ENCODE data around the gene TNC. TPM values are rescaled to one million over a fixed set of nuclear protein-coding genes. Genes with fewer than 3 reads are reported as not detected.
"Not testable (repeated sequence)": the region's sequence is repeated elsewhere in the genome, so short reads cannot be mapped to it uniquely, and the experiment has no call there.

TNC gene
- polyA plus RNA-seq, 4 donors = 368 to 466 (median 447) TPM

GRCh38 chr9:115135821-115136778 is 18.1 kb upstream of the TNC start:
- DNase-seq (ENCODE audit: low read depth in 4 of 4, low spot score in 2 of 4) = no peak

GRCh38 chr9:115134941-115135340 is 17.0 kb upstream of the TNC start:
- DNase-seq (ENCODE audit: low read depth in 4 of 4, low spot score in 2 of 4) = no peak

GRCh38 chr9:115133649-115134048 is 15.7 kb upstream of the TNC start:
- DNase-seq (ENCODE audit: low read depth in 4 of 4, low spot score in 2 of 4) = no peak

GRCh38 chr9:115132648-115133047 is 14.7 kb upstream of the TNC start:
- no peak for DNase-seq (ENCODE audit: low read depth in 4 of 4, low spot score in 2 of 4)

- no peak for DNase-seq (ENCODE audit: low read depth in 4 of 4, low spot score in 2 of 4)
Observed at GRCh38 chr9:115130176-115130575, 12.2 kb upstream of the TNC start.

DNA sequence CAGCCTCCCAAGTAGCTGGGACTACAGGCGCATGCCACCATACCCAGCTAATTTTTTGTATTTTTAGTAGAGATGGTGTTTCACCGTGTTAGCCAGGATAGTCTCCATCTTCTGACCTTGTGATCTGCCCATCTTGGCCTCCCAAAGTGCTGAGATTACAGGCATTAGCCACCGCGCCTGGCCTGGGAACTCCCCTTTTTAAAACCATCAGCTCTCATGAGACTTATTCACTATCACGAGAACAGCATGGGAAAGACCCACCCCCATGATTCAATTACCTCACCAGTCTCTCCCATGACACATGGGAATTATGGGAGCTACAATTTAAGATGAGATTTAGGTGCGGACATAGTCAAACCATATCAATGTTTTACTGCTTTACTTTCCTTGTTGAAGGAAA is 10.8 kb upstream of the TNC start:
- not testable (repeated sequence) for DNase-seq (ENCODE audit: low read depth in 4 of 4, low spot score in 2 of 4)

DNA sequence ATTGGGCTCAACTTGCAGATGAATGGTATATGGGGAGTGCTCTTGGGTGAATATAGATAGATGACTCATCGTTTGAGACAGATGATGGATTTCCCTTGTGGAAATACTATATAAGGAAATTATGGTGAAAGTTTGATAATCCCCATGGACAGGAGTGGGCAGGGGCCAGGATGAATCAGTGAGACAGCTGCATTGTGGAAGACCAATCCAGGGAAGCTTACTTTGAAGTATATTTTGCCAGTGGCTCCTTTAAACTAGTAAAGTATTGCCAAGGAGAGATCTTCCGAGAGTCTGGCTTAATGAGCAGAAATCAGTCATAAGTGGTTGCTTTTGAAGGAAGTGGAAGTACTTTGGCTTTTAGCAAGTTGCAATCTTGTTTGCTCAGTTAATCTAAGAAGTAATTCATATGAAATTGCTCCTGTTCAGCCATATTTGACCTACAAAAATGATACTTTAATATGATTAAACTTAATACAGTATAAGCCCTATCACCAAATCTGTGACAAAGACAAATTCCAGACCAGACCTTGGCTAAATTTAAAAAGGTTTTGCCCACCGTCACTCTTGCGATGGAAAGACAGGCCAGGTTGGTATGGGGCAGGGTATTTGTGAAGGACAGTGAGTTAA is 9.3 kb upstream of the TNC start:
- no peak for DNase-seq (ENCODE audit: low read depth in 4 of 4, low spot score in 2 of 4)

DNA sequence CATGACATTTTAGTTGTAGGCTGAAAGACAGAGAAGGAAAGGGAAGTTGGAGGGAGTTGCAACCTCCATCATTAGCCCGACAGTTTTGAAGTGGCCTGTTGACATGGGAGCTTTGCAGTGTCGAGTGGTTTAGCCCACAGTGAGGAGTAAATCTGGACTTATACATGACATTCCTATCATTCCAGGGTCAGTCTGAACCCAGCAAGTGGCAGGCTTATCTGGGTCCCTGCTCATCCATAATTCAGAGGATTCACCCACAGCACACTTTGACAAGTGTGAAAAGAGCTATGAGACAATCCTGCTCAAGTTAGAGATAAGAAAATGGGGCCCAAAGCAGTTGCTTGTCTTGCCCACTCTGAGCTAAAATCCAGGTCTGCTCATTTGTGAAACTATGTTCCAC is 8.4 kb upstream of the TNC start:
- no peak for DNase-seq (ENCODE audit: low read depth in 4 of 4, low spot score in 2 of 4)

DNA sequence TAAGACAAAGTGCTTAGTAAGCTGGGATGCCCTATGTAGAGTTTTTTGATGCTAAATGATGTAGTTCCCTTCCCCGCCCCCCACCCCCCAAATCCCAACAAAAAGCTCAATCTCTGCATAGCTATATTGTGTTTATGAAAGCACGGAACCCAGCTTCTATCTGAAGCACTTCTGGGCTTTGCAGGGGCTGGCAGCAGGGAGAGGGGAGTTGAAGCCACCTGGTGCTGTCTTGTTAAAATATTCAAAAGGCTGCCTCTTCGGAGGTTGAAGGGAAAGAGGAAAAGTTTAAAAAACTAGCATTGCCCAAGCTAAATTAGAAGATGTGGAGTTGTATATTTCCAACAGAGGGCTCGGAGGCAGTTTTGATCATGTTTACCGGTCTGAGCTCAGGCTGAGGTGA is 5.0 kb upstream of the TNC start:
- DNase-seq (ENCODE audit: low read depth in 4 of 4, low spot score in 2 of 4) = no peak

GRCh38 chr9:115121181-115121580 is 3.2 kb upstream of the TNC start:
- no peak for DNase-seq (ENCODE audit: low read depth in 4 of 4, low spot score in 2 of 4)

DNA sequence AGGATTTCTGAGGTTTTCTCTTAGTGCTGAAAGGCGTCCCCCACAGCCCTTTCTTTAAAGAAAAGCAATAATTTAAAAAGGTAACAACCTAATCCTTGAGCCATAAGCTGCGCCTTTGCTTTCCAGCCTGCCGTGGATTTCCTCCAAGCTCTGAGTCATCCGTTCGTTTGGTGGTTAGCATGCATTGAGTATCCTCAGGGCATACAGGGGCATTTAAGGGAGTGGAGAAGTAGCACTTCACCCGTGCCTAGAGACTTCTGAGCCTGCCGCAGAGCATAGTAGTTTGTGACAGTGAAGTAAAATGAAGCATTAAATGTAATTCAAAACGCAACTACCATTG is 892 bp upstream of the TNC start:
- no peak for DNase-seq (ENCODE audit: low read depth in 4 of 4, low spot score in 2 of 4)

DNA sequence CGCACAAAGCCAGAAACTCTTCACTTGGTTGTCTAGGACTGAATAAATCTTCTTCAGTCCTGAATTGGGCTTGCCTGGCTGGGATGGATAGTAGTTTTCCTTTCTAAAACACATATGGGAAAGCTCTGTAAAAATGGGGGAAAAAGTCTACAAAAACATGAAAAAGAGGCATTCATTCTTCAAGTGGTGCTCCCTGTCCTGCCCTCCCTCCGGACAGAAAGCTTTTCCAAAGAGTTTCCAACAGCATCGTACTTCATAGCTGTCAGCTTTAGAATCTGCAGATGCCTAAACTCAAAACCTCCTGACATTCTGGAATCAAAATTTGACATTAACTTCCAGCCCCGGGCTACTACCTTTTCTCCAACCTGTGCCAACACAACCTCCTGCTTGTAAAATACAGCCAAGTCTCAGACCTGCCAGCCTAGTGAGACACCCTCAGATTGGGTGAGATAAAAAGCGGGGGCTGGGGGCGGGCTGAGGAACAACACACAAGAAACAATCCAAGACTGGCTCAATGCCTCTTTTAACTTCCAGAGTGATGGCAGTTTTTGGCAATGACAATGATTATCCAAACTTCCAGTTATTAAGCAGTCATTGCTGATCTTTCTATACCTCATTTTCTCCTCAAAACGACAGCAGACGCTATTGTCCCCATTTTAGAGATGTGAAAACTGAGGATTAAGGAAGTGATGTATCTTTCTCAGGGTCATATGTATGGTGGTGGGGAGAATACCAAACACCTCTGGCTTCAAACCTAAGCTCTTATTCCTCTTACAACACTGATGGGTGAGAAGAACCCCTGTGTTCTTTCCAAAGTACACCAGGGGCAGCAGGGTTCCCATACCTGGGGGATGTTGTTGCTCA is 1.3 kb downstream of the TNC start:
- no peak for DNase-seq (ENCODE audit: low read depth in 4 of 4, low spot score in 2 of 4)

GRCh38 chr9:115115924-115116323 is 2.0 kb downstream of the TNC start:
- DNase-seq (ENCODE audit: low read depth in 4 of 4, low spot score in 2 of 4) = no peak

GRCh38 chr9:115115117-115115880 is 2.7 kb downstream of the TNC start:
- no peak for DNase-seq (ENCODE audit: low read depth in 4 of 4, low spot score in 2 of 4)

- DNase-seq (ENCODE audit: low read depth in 4 of 4, low spot score in 2 of 4) = no peak
Observed at GRCh38 chr9:115114546-115114945, 3.4 kb downstream of the TNC start.

GRCh38 chr9:115114084-115114483 is 3.9 kb downstream of the TNC start:
- DNase-seq (ENCODE audit: low read depth in 4 of 4, low spot score in 2 of 4) = no peak

DNA sequence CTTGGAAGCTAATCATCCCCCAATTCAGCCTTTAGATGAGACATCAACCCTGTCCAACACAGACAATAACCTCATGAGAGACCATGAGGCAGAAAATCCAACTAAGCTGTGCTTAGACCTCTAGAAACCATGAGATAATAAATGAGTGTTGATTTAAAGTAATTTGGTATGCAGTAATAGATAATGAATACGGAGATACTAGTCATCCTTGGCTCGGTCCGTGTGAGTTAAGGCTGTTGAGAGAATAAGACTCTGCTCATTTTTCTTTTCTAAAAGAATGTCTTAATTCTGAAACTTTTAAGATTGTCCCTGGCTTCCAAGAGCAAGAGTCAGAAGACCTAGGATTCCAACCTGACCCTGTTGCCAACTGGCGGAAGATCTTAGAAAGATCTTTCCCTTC is 6.1 kb downstream of the TNC start:
- no peak for DNase-seq (ENCODE audit: low read depth in 4 of 4, low spot score in 2 of 4)

DNA sequence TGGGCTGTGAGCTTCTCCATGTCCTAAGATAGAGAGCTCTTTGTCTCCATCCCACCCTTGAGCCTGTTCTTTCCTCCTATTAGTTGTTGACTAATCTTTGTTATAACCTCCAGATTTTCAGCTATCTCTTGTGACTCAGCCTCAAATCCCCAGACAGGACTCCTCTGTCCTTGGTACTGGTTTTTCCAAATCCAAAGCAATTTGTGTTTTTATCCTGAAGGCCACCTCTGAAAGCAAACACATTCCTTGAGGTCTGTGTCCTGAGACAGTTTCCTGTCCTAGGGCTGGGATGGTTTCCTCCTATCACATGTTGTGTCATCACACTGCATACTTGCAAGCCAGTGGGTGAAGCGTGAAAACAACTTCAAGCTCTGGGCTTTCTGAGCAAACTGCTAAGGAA is 8.5 kb downstream of the TNC start:
- no peak for DNase-seq (ENCODE audit: low read depth in 4 of 4, low spot score in 2 of 4)

DNA sequence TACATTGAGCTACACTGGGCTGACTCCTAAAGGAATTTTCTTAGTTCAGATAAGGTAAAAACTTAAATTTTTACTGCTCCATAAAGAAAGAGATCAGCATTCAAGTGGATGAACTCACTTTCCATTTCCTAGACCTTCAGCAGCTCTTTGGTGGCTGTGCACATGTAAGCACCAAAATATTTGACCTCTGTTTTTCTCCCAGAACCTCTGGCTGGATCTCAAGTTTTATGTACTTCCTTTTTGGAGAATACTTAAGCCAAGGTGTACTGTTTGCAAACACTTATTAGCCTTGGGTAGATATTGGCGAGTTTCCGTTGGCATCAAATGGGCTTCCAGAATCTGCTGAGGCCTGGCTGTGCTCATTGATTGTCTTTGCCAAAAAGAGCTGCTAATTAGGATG is 10.3 kb downstream of the TNC start:
- no peak for DNase-seq (ENCODE audit: low read depth in 4 of 4, low spot score in 2 of 4)

GRCh38 chr9:115106642-115107041 is 11.3 kb downstream of the TNC start:
- no peak for DNase-seq (ENCODE audit: low read depth in 4 of 4, low spot score in 2 of 4)

DNA sequence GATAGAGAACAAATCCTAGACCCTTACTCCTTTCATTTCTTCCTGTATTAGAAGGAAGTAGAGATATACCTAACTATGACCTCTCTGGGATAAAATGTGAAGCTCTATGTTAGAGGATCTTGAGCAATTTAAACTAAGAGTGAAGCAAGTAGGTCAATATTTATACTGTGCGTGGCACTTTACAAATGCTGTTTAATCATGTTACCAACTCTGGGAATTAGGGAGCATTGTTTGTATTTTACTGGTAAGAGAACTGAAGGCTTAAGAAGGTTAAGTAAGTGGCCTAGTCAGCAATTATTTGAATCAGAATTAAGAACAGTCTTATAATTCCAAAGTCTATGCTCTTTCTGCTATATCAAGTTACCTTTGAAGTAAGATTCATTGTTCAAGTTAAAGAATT is 12.0 kb downstream of the TNC start:
- DNase-seq (ENCODE audit: low read depth in 4 of 4, low spot score in 2 of 4) = no peak
